DMS153 (cell line): ENCODE results near the gene PLXDC2.
"Not testable (repeated sequence)": the region's sequence is repeated elsewhere in the genome, so short reads cannot be mapped to it uniquely, and the experiment has no call there.

Experiments
- DNase-seq: peaks from one replicate; lab custom pipeline; 2025; lab: John Stamatoyannopoulos, UW

Gene PLXDC2

GRCh38 chr10:19816411-19817230 is at the start of gene PLXDC2:
TSS of gene PLXDC2 (plus strand) at chr10:19816432.
- peak; percentile 18 for DNase-seq

- DNase-seq, result no peak
Measured at GRCh38 chr10:19767876-19768275, 48.4 kb upstream of the PLXDC2 start.

GRCh38 chr10:19769826-19770225 is 46.4 kb upstream of the PLXDC2 start:
- DNase-seq, result not testable (repeated sequence)

- no peak for DNase-seq
Measured at GRCh38 chr10:19772972-19773371, 43.3 kb upstream of the PLXDC2 start.

- no peak for DNase-seq
Measured at GRCh38 chr10:19775296-19775695, 40.9 kb upstream of the PLXDC2 start.

- no peak for DNase-seq
Measured at GRCh38 chr10:19777806-19778205, 38.4 kb upstream of the PLXDC2 start.

GRCh38 chr10:19778996-19779395 is 37.2 kb upstream of the PLXDC2 start:
- no peak for DNase-seq

- no peak for DNase-seq
Measured at GRCh38 chr10:19782430-19783089, 33.7 kb upstream of the PLXDC2 start.

GRCh38 chr10:19783721-19784120 is 32.5 kb upstream of the PLXDC2 start:
- DNase-seq, result no peak

GRCh38 chr10:19785366-19785765 is 30.9 kb upstream of the PLXDC2 start:
- DNase-seq, result no peak

GRCh38 chr10:19788075-19788686 is 28.1 kb upstream of the PLXDC2 start:
- no peak for DNase-seq

- DNase-seq, result no peak
Measured at GRCh38 chr10:19788902-19789301, 27.3 kb upstream of the PLXDC2 start.

- no peak for DNase-seq
Measured at GRCh38 chr10:19789607-19790006, 26.6 kb upstream of the PLXDC2 start.

GRCh38 chr10:19791032-19791431 is 25.2 kb upstream of the PLXDC2 start:
- no peak for DNase-seq

GRCh38 chr10:19795684-19796083 is 20.5 kb upstream of the PLXDC2 start:
- DNase-seq, result no peak

- DNase-seq, result no peak
Measured at GRCh38 chr10:19800161-19800560, 16.1 kb upstream of the PLXDC2 start.

- DNase-seq, result no peak
Measured at GRCh38 chr10:19801369-19801768, 14.9 kb upstream of the PLXDC2 start.

GRCh38 chr10:19803676-19804075 is 12.6 kb upstream of the PLXDC2 start:
- DNase-seq, result no peak

GRCh38 chr10:19809481-19809880 is 6.8 kb upstream of the PLXDC2 start:
- DNase-seq, result no peak

GRCh38 chr10:19811540-19811939 is 4.7 kb upstream of the PLXDC2 start:
- DNase-seq, result no peak

GRCh38 chr10:19812976-19813375 is 3.3 kb upstream of the PLXDC2 start:
- DNase-seq, result no peak

GRCh38 chr10:19815036-19815730 is 1.0 kb upstream of the PLXDC2 start:
- DNase-seq, result no peak
